HK-2 (cell line): Measurements from ENCODE around the gene ADAM10.

ENCODE experiments used
- DNase-seq: peaks from one replicate; pipeline ENCODE4 v3.0.0-alpha.2; 2018; ENCODE audit not compliant: unreplicated experiment

Gene ADAM10

DNA sequence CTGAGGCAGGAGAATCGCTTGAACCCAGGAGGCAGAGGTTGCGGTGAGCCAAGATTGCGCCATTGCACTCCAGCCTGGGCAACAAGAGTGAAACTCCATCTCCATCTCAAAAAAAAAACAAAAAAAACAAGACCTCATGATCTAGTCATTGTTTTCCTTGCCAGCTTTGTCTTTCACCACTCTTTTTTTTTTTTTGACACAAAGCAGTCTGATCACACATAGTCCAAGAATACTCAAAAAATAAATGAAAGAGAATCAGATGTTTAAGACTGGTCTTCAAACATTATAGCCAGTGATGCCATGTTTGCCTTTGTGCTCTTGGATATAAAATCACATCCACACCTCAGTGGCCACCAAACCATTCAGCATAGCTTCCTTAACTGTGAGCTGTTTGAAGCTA is 5.8 kb upstream of the ADAM10 start:
- no peak for DNase-seq

GRCh38 chr15:58752716-58753115 is 3.2 kb upstream of the ADAM10 start:
- DNase-seq, result no peak

GRCh38 chr15:58748852-58749531 is 515 bp downstream of the ADAM10 start:
- DNase-seq, result peak; percentile 23

- DNase-seq, result no peak
Observed at GRCh38 chr15:58748040-58748851, 1.3 kb downstream of the ADAM10 start.

GRCh38 chr15:58746174-58746573 is 3.3 kb downstream of the ADAM10 start:
- no peak for DNase-seq

GRCh38 chr15:58742819-58743502 is 6.5 kb downstream of the ADAM10 start:
- DNase-seq, result no peak

DNA sequence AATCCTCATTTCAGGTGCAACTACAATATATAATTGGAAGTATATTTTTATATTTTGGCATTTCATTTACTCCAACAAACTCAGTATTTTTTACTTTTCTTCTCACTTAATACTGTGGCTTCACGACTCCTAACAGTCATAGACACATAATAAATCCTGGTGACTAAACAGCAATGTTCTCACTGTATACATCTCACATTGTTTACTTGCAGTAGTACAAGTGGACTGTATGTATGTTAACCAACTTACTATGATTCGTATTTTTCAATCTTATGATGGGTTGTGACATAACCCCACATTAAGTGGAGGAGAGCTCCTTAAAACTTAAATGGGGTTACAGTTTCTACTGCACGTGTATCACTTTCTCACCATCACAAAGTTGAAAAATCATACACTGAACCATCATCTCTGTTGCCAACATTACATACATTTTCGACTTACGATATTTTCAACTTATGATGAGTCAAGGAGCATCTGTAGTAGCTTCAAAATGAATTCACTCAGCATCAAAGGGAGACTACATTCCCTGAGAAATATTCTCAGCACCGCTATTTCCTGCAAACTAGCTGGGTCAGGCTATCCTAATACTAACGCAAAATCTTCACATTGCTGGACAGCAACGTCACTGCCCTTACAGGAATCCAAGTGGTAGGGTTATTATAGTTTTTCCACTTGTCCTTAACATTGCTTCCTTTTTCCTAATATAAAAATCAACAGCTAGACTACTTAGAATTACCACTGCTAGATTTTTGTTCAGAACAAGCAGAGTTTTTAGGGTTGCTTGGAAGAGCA is 7.3 kb downstream of the ADAM10 start:
- DNase-seq, result no peak

- DNase-seq, result no peak
Observed at GRCh38 chr15:58741032-58741431, 8.5 kb downstream of the ADAM10 start.

DNA sequence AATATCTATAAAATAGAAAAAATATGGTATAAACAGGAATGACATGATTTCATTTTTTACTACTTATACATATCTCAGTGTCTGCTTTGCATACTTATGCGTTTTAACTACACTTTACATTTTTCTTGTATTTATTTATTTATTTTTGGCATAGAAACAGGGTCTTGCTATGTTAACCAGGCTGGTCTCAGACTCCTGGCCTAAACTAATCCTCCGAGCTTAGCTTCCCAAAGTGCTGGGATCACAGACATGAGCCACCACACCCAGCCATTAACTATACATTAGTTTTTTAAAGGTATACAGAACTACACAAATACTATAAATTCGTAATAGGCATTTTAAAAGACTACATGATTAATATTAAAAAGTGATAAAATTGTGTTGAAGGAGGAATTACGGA is 9.1 kb downstream of the ADAM10 start:
- no peak for DNase-seq

DNA sequence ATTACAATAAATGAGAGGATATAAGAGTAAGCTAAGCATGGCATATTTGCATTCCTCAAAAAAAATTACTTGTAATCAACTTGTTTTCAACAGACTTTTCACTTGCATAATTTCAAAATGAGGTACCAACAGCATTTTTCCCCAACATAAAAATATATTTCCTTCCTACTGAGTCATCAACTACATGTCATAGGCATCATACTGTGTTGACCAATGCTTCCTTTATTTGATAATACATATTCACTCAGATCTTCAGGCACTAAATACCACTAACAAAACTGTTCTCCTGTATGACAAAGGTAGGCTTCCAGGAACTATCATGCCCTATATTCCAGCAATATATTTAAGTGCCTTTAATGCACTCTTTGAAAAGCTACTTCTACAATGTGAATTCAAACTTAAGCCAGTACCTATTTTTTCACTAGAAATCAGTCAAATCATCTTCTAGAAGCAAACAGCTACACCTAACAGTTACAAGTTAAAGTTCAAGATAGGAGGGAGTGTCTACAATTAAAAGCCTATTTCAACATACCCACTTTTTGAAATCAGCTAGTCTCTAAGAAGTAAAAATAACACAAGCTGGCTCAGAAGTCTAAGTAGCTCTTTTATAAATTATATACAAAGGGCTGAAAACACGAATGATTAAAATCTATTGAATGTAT is 11.3 kb downstream of the ADAM10 start:
- DNase-seq, result no peak

- no peak for DNase-seq
Observed at GRCh38 chr15:58737298-58737697, 12.2 kb downstream of the ADAM10 start.

DNA sequence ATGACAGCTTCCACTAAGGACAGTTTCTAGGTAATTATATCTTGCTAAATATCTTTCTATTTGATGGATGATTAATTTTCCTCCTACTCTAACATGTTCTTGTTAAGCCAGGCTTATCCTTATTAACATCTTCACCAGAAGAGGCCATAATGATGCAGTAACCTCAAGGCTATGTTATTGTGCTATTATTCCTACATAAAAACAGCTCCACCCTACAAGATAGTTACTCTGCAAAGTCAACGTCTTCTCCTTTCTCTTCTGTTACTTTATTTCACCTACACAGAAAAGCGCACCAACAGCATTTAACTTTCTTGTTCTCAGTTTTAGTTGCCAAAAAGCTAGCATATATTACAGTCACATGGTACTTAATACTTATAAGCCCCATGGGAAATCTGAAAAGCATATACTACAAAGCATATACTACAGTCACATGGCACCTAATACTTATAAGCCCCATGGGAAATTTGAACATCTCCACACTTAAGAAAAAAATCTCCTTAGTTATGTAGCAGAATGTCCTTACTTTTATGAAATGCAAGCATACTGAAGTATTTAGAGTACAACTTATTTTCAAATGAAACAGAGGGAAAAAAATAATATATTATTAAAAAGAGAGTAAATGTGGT is 13.4 kb downstream of the ADAM10 start:
- DNase-seq, result no peak

GRCh38 chr15:58734859-58735258 is 14.6 kb downstream of the ADAM10 start:
- no peak for DNase-seq

DNA sequence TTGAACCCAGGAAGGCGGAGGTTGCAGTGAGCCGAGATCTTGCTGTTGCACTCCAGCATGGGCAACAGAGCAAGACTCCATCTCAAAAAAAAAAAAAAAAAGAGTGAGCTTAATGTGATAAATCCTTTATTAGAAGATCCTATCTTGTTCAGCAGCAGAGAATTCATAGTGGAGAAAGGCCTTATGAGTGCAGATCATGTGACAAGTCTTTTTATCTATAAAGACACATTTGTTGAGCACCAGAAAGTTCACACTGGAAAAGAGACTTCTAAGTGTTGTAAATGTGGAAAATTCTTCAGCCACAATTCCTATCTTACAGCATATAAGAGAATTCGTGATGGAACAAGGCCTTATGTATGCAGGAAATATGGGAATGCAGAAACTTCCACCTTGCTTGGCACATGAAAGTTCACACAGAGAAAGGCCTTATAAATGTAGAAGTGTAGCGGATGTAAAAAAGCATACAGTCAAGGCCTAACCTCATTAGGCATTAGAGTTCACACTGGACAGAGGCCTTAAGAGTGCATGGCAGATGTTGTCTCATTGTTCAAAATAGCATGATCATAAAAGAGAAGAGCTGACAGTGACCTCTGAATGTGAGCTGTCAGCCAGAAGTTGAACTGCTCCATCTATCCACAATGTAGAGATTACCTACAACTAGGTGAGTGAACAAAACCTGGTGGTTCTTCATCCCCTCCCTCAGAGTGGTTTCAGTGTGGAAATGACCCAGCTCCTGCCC is 16.7 kb downstream of the ADAM10 start:
- no peak for DNase-seq

DNA sequence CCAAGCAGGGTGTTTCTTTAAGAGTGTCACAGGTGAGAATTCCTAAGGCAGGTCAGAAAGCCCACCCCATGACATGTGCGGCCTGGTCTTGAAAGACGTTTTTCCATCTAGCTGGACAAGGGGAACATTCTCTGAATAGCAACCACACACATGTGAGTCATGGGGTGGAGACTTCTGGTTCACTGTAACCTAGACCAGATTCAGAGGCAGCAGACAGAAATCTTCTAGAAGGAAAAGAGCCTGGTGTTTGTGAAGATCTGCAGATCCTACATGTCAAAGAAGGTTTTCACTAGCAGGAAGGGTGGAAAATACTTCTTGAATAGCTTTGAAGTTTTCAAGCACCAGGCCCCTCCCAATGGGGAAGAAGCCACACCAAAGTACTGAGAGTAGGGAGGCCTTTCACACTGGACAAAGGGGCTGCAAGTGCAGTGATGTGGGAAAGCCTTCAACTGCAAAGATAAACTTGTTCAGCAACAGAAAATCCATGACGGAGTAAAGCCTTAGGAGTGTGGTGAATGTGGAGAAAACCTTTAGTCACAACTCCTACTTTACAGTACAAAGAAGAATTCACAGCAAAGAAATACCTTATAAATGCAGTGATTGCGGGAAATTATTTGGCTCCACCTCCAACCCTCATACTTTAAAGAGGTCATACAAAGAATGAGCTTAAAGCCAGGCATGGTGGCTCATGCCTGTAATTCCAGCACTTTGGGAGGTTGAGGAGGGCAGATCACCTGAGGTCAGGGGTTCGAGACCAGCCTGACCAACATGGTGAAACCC is 17.6 kb downstream of the ADAM10 start:
- DNase-seq, result peak; percentile 13

- no peak for DNase-seq
Observed at GRCh38 chr15:58726867-58727266, 22.6 kb downstream of the ADAM10 start.

DNA sequence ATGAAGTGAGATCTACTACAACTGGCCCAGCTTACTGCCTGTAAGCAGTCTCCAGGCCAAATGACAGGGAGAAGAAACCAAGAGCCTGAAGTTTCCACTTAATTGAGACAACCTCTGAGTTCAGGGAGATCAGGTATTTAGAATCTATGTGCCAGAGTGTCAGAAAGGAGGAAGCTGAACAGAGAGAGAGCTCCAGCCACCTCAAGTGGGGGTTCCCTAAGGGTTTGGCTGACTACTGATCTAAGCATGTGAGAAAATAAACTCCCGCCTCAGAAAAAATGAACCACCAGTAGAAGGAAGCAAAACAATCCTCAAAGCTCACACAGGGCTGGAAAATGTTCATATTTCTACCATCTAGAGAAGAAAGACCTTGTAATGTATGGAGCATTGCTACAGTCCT is 25.0 kb downstream of the ADAM10 start:
- DNase-seq, result no peak

DNA sequence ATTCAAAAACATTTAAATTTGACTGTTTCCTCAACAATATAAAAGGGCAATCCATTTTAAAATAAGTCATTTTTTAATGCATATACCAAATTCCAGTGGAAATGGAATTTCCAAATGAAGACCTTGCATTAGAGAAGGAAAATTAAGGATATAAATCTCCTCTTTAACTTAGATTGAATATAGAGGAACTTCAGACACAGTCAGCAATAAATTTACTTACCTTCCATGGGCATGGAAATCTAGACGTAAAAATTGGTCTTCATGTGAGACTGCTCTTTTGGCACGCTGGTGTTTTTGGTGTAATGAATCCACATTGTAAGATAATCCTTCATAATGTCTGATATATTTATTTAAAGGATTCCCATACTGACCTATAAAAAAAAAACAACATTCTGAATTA is 32.1 kb downstream of the ADAM10 start:
- DNase-seq, result no peak

DNA sequence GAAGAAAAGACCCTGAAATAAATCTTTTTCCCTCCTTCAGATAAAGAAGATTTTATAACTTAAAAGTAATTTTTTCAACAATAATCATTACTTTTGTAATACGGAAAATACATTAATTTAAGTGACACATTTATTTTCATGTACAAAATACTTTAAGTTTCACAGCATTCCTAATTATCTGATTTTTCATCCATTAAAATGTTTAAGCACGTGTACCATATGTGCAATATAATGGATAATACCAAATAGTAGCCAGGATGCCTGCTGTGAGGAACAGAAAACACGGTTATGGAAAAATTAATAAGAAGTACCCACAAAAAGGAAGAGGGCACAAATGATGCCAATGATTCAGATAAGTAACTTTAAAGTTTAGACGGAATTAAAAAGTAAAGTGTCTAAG is 33.5 kb downstream of the ADAM10 start:
- DNase-seq, result no peak
